Upper lobe of left lung (tissue), 4 donors: ENCODE measurements around the gene RALGAPA2.

Experiments used
- CTCF ChIP-seq, 6 experiments: fragments of 450-650 bp in 4 of 6; fragments of 200-600 bp in 2 of 6; sonication (generic) in 2 of 6; IDR thresholded peaks; one replicate each; pipeline ENCODE4 v1.5.1; 2016 to 2019; ENCODE audit warnings: antibody characterized with exemption in 6 of 6
- POLR2AphosphoS5 ChIP-seq, 2 donors: sonication (generic); formaldehyde crosslinking; IDR thresholded peaks; one replicate each; pipeline ENCODE4 v1.5.1; 2017; ENCODE audit warnings: antibody characterized with exemption in 2 of 2

- TF ChIP-seq POLR2AphosphoS5 (IDR thresholded peaks at IDR 0.05) (no peak), CTCF (IDR thresholded peaks at IDR 0.05) (no peak)
Measured at GRCh38 chr20:20547876-20548266, 164.6 kb downstream of the RALGAPA2 start.
